BJ (cell line): ENCODE results near the gene MAS1L. TPM values are rescaled to one million over a fixed set of nuclear protein-coding genes. Genes with fewer than 3 reads are reported as not detected.

Source experiments
- CTCF ChIA-PET: fragments of 350-600 bp; formaldehyde crosslinking; extraction: SDS; loops from one replicate; lab custom pipeline; 2021; ENCODE audit warnings: antibody characterized with exemption, inconsistent platforms; lab: Yijun Ruan, JAX
- POLR2A ChIA-PET: fragments of 300-600 bp; sonication (Branson Sonifier 250); formaldehyde crosslinking; extraction: SDS; loops from one replicate; lab custom pipeline; 2021; ENCODE audit warnings: antibody characterized with exemption; lab: Charles Lee
- DNase-seq: peaks from one replicate; pipeline ENCODE4 v3.0.0-alpha.2; 2011; ENCODE audit warnings: low read depth
- H3K27me3 ChIP-seq: 2 replicates; pipeline ENCODE4 v1.6.0; 2011; ENCODE audit warnings: low read length; ENCODE audit not compliant: control insufficient read depth, insufficient read depth
- H3K36me3 ChIP-seq: 2 replicates; pipeline ENCODE4 v1.5.1; 2011; ENCODE audit warnings: low read length; ENCODE audit not compliant: control insufficient read depth, insufficient read depth
- H3K4me3 ChIP-seq: 2 replicates; pipeline ENCODE4 v1.5.1; 2011; ENCODE audit warnings: low read depth, mild to moderate bottlenecking, control low read depth, low read length
- polyA plus RNA-seq: library from polyadenylated mRNA; depleted of rRNA; stranded (reverse); fragments of >200 nt; gene quantifications from 2 replicates; pipeline ENCODE4 v1.2.3, GENCODE V29; 2011
- TF ChIP-seq, protein P1 (sequence below): IDR thresholded peaks from 2 replicates; pipeline ENCODE4 v1.5.1; 2011; ENCODE audit warnings: low read depth, mild to moderate bottlenecking, control low read depth, inconsistent platforms, low read length, moderate library complexity; ENCODE audit not compliant: insufficient read depth

Gene MAS1L
- polyA plus RNA-seq, 1 experiment = not detected

DNA sequence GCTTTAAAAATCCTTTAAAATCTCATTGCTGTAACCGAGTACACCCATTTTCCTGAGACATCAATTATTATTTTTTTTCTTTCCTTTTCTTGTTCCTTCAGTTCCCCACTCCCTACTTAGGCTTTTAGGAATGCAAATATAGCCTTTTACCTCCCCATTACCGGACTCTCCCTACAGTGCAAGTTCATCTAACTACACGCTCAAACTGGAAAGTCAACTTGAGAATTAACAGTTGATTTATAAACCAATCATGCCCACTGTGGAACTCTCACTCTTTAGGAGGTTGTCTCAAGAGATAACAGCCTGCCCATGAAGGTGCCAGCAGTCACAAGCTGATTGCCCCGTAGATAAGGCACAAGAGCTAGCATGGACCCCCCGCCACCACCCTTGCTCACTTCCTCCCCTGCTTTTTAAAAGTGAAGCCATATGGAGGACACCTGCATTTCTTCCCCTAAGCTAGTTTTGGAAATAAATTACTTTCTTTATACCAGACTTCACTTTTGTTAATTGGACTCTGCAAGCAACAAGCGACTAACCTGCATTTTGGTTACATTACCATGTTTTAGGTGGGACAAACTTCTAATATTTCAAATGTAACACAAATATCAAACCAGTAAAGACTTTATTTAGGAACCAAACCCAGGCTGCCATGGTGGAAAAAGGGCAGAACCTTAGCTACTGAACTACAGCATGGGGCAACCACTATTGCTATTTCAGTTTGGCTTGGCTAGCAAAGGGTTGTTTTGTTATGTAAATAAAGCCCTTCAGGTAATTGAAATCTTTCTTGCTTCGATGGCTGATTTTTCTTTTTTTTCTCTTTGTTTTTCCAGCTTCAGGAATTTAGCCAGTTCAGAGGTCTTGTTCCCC is 36.9 kb upstream of the MAS1L start:
- Histone ChIP-seq H3K36me3 (no peaks in the 10 kb centered on the region), H3K4me3 (no peak overlapping the region), H3K27me3 (no peaks in the 10 kb centered on the region)
- POLR2A ChIA-PET = no interaction called here
- CTCF ChIA-PET = no interaction called here
- DNase-seq = no peak
- TF ChIP-seq, protein P1, sequence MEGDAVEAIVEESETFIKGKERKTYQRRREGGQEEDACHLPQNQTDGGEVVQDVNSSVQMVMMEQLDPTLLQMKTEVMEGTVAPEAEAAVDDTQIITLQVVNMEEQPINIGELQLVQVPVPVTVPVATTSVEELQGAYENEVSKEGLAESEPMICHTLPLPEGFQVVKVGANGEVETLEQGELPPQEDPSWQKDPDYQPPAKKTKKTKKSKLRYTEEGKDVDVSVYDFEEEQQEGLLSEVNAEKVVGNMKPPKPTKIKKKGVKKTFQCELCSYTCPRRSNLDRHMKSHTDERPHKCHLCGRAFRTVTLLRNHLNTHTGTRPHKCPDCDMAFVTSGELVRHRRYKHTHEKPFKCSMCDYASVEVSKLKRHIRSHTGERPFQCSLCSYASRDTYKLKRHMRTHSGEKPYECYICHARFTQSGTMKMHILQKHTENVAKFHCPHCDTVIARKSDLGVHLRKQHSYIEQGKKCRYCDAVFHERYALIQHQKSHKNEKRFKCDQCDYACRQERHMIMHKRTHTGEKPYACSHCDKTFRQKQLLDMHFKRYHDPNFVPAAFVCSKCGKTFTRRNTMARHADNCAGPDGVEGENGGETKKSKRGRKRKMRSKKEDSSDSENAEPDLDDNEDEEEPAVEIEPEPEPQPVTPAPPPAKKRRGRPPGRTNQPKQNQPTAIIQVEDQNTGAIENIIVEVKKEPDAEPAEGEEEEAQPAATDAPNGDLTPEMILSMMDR = no peak

DNA sequence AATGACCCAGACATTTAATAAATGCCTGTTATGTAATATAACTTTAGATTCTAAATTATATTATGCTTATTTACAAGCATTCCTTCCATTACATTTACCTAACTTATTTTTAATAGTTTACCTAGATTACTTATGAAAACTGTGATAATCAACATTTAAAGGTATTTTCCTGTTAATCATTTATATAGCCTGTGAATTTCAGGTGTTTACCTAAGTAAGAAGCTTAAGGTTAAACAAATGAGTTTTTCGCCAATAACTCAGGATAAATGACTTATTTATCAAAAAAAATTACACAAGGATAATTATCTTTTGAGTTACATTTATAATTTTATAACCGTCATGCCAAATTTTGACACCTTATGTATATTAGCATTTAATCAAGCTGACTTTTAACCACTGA is 36.3 kb upstream of the MAS1L start:
- Histone ChIP-seq H3K27me3 (no peaks in the 10 kb centered on the region), H3K4me3 (no peak overlapping the region), H3K36me3 (no peaks in the 10 kb centered on the region)
- CTCF ChIA-PET = no interaction called here
- TF ChIP-seq, protein P1 = no peak
- POLR2A ChIA-PET = no interaction called here
- DNase-seq = no peak

DNA sequence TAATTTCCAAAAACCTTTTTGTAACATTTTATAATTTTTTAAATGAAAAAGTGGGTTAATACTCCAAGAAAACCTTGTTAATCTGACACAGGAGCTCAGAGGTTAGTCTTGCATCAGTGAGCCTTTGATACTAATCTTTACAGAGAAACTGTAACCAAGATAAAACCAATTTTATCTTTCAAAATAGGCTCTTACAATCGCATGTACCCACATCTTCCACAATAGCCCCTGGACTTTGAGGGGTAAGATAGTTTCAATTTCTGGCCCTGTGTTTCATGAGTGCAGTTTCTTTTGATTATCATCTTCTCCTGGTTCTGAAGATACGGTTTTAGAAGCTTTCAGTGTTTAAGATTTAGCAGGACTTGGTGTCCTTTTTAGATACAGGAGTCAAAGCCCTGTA is 34.5 kb upstream of the MAS1L start:
- POLR2A ChIA-PET = no interaction called here
- TF ChIP-seq, protein P1 = no peak
- no peaks in the 10 kb centered on the region for H3K27me3 ChIP-seq

DNA sequence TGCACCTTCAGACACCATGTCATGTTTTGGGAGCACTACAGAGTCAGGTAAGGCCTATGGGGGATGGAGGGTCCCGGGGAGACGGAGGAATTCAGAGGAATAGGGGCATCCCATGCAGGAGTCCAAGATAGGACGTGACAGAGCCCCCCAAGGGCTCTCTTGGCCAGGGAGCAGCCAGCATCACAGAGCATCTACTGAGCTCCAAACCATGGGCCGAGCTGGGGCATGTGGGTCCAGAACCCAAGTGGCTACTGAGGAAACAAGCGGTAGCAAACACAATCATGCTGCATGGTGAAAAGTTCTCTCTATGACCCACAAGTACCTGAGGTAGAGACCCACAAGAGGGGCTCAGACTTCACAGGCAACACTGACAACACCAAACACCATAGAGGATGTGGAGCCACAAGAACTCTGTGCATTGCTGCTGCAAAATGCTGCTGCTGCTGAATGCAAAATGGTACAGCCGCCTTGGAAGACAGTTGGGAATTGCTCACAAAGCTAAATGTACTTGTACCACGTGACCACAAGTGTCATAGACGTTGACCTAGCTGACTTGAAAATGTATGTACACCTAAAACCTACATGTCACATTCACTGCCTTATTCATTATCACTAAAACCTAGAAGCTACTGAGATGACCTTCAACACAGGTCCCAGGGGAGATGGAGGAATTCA is 33.4 kb upstream of the MAS1L start:
- DNase-seq = no peak
- Histone ChIP-seq H3K27me3 (no peaks in the 10 kb centered on the region), H3K36me3 (no peaks in the 10 kb centered on the region), H3K4me3 (no peak overlapping the region)
- POLR2A ChIA-PET = no interaction called here
- CTCF ChIA-PET = no interaction called here
- TF ChIP-seq, protein P1 = no peak

More for the DNA sequence above, 34.5 kb upstream of the MAS1L start:
- H3K36me3 ChIP-seq = no peaks in the 10 kb centered on the region
- DNase-seq = no peak
- CTCF ChIA-PET = no interaction called here
- H3K4me3 ChIP-seq = no peak overlapping the region

DNA sequence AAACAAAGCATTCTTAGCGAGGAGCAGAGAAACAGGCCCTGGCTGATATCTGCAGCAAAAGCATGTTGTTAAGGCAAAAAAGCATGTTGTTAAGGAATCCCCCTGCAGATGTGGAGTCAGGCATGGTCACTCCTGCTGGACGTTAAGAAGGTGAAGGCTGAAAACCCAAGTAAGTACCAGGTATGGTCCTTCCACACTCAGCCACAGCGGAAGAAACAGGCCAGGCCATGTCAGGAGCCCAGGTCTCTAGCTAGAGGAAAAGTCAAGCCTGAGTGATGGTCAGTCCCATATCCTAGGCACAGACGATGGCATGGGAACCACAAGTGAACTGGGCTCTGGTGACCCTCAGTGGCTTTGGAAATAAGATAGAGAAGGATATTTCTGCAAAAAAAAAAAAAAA is 32.5 kb upstream of the MAS1L start:
- DNase-seq = no peak
- CTCF ChIA-PET = no interaction called here
- TF ChIP-seq, protein P1 = no peak
- Histone ChIP-seq H3K4me3 (no peak overlapping the region), H3K27me3 (no peaks in the 10 kb centered on the region), H3K36me3 (no peaks in the 10 kb centered on the region)
- POLR2A ChIA-PET = no interaction called here
